Transverse colon (tissue), 4 donors: ENCODE measurements around the gene UBASH3A. TPM values are rescaled to one million over a fixed set of nuclear protein-coding genes. Genes with fewer than 3 reads are reported as not detected.

Experiments
- DNase-seq: peaks from one replicate; pipeline ENCODE4 v3.0.0-alpha.2; 2019
- H3K27ac ChIP-seq, 4 donors: fragments of 200-600 bp; sonication (generic); 2 replicates each; pipeline ENCODE4 v1.5.1; 2016 to 2018; ENCODE audit warnings: inconsistent platforms in 4 of 4
- H3K27me3 ChIP-seq: fragments of 200-600 bp; sonication (generic); 2 replicates; pipeline ENCODE4 v1.5.1; 2017; ENCODE audit warnings: inconsistent platforms
- H3K36me3 ChIP-seq, 4 donors: fragments of 200-600 bp; sonication (generic); 2 replicates each; pipeline ENCODE4 v1.5.1; 2017 to 2019; ENCODE audit warnings: inconsistent platforms in 4 of 4
- H3K4me1 ChIP-seq, 4 donors: fragments of 200-600 bp; sonication (generic); 2 replicates each; pipeline ENCODE4 v1.5.1; 2017 to 2020; ENCODE audit warnings: inconsistent platforms in 4 of 4
- H3K4me3 ChIP-seq, 4 donors: fragments of 200-600 bp; sonication (generic); 1 replicate in 1 of 4; 2 replicates in 3 of 4; pipeline versions ENCODE4 v1.5.1 to v1.6.1; 2017 to 2019; ENCODE audit warnings: inconsistent platforms in 4 of 4
- H3K9me3 ChIP-seq, 2 donors: fragments of 200-600 bp; sonication (generic); 2 replicates each; pipeline ENCODE4 v1.5.1; 2017 to 2019; ENCODE audit warnings: inconsistent platforms in 2 of 2
- CTCF ChIP-seq, 5 experiments: fragments of 200-600 bp in 3 of 5; fragments of 450-650 bp in 2 of 5; sonication (generic) in 3 of 5; IDR thresholded peaks; 1 replicate in 2 of 5; 2 replicates in 3 of 5; pipeline ENCODE4 v1.5.1; 2016 to 2017; ENCODE audit warnings: antibody characterized with exemption in 5 of 5, inconsistent platforms in 3 of 5, mild to moderate bottlenecking in 2 of 5, moderate library complexity in 1 of 5
- EP300 ChIP-seq: sonication (generic); formaldehyde crosslinking; IDR thresholded peaks from one replicate; pipeline ENCODE4 v1.6.1; 2017; ENCODE audit warnings: antibody characterized with exemption, low read depth
- POLR2A ChIP-seq: fragments of 450-650 bp; IDR thresholded peaks from one replicate; pipeline ENCODE4 v1.6.1; 2016; ENCODE audit warnings: antibody characterized with exemption, mild to moderate bottlenecking, moderate library complexity
- POLR2AphosphoS5 ChIP-seq, 3 donors: sonication (generic); formaldehyde crosslinking; IDR thresholded peaks; one replicate each; pipeline ENCODE4 v1.6.1; 2016; ENCODE audit warnings: antibody characterized with exemption in 3 of 3
- WGBS, 2 donors: methylation state at CpG; one replicate each; pipeline ENCODE4 v1.1.5; 2018; ENCODE audit warnings: low coverage in 1 of 2; 5-methylcytosine and 5-hydroxymethylcytosine counted together
- in situ Hi-C, 4 donors: fragments of 200-750 bp; cut with MboI; loops; one replicate each; pipeline versions ENCODE4 v1.15.0 to v1.15.1; 2017; ENCODE audit warnings: low sequenced_read_pairs in 3 of 4, low pct_ligation_motif_present in 1 of 4, low pct_unique_long_range_greater_than_20kb in 1 of 4
- intact Hi-C: fragments of 100-400 bp; cut with DNase I; formaldehyde crosslinking; loops from one replicate; pipeline ENCODE4 v1.15.1; 2023; ENCODE audit warnings: low total_unique reads
- total RNA-seq, 4 donors: library from RNA; depleted of rRNA; stranded (reverse); fragments of >200 nt; gene quantifications; one replicate each; pipeline ENCODE4 v1.1.0, GENCODE V29; 2016

The UBASH3A gene
- total RNA-seq, 4 donors from 2014 or later: 0.37 to 3.0 (median 0.82) TPM; not detected in 1

GRCh38 chr21:42374864-42375499 is 28.7 kb upstream of the UBASH3A start:
- no peaks in the 10 kb centered on the region for H3K27me3 ChIP-seq
- H3K4me3 ChIP-seq: peak overlapping the region in 1 of 4 donors; percentile 13
- no peaks in the 10 kb centered on the region for H3K9me3 ChIP-seq
- no peak for TF ChIP-seq CTCF (IDR thresholded peaks at IDR 0.05)
- no peak for TF ChIP-seq EP300
- no peak for TF ChIP-seq POLR2AphosphoS5 (IDR thresholded peaks at IDR 0.05)
- TF ChIP-seq POLR2A: no peak
- peaks cover 0 to 21% (median 16%) of the 10 kb centered on the region in 4 donors for H3K4me1 ChIP-seq
- H3K27ac ChIP-seq: peak overlapping the region; percentile 41 to 71 (median 62)
- intact Hi-C loops: no loop called here
- H3K36me3 ChIP-seq: no peaks in the 10 kb centered on the region
- no peak for DNase-seq
- 55 to 70% methylated on average over 2 to 19 of the region's 23 CpGs for whole genome bisulfite sequencing, 2 donors
- in situ Hi-C loops: loop anchor here in 1 of 4 donors (5.0 kb wide), 1 partner anchor 53 kb away; no protein-coding TSS in a partner anchor

DNA sequence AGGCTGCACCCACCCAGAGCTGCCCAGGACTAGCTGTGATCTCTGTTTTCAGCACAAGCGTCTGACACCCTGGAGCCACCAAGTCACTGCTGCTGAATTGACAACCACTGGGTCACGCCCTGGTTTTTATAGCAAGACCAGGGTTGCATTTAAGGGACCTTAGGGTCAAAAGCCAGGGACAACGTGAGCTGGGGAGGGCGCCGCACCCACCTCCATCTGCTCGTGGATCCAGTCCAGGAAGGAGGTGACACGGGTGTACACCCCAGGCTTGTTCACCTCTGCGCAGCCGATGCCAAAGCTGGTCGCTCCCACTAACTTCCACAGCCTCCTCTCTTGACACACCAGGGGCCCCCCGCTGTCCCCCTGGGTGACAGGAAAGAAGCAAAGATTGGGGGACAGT is 28.2 kb upstream of the UBASH3A start:
- no peaks in the 10 kb centered on the region for H3K9me3 ChIP-seq
- H3K27ac ChIP-seq: peak overlapping the region; percentile 41 to 71 (median 62)
- intact Hi-C loops: no loop called here
- H3K4me1 ChIP-seq: peaks cover 0 to 21% (median 16%) of the 10 kb centered on the region in 4 donors
- H3K27me3 ChIP-seq: no peaks in the 10 kb centered on the region
- 33% methylated on average over 10 of the region's 11 CpGs; no CpG with 5 or more reads in 1 of the 2 donors for WGBS, 2 donors
- in situ Hi-C loops: no loop called here
- no peaks in the 10 kb centered on the region for H3K36me3 ChIP-seq
- peak in 2 of 3 donors; percentile 80 to 85 for TF ChIP-seq POLR2AphosphoS5 (IDR thresholded peaks at IDR 0.05)
- TF ChIP-seq CTCF (IDR thresholded peaks at IDR 0.05): no peak
- peak; percentile 35 for TF ChIP-seq EP300
- peak; percentile 78 for TF ChIP-seq POLR2A
- H3K4me3 ChIP-seq: peak overlapping the region in 1 of 4 donors; percentile 13
- DNase-seq: peak; percentile 79

DNA sequence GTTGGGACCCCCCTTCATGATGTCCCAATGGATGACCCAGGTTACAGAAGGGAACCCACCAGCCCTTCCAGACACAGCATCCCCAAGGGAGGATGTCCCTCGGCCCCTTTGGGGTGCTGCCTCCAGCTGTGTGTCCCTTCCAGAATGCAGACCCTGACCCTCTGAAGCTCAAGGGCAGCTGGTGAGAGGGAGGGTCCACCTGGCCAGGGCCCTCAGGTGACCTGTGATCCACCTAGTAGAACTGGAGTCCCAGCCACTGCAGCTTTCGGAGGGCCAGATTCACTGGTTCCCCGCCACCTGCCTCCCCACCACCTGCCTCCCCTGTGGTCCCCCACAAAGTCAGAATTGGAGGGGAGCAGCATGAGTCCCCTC is 27.8 kb upstream of the UBASH3A start:
- in situ Hi-C loops: no loop called here

More for the DNA sequence above, 27.8 kb upstream of the UBASH3A start:
- intact Hi-C loops: no loop called here
- no peaks in the 10 kb centered on the region for H3K36me3 ChIP-seq
- no peak for DNase-seq
- H3K27me3 ChIP-seq: no peaks in the 10 kb centered on the region
- H3K4me3 ChIP-seq: peak overlapping the region in 1 of 4 donors; percentile 12
- H3K27ac ChIP-seq: peak overlapping the region; percentile 41 to 71 (median 62)
- H3K9me3 ChIP-seq: no peaks in the 10 kb centered on the region
- H3K4me1 ChIP-seq: peaks cover 0 to 21% (median 16%) of the 10 kb centered on the region in 4 donors
- WGBS, 2 donors: 55% methylated on average over 2 of the region's 3 CpGs; no CpG with 5 or more reads in 1 of the 2 donors
- TF ChIP-seq CTCF (IDR thresholded peaks at IDR 0.05) (no peak), EP300 (no peak), POLR2AphosphoS5 (IDR thresholded peaks at IDR 0.05) (no peak), POLR2A (no peak)
